Stimulated activated CD8-positive, alpha-beta memory T cell treated with anti-CD3 and anti-CD28 coated beads, Interleukin-7, amount 100 ng/mL, for 24 hours (primary cell): ENCODE data around the gene FOXJ2.
"Not testable (repeated sequence)": the region's sequence is repeated elsewhere in the genome, so short reads cannot be mapped to it uniquely, and the experiment has no call there.

Source experiments
- DNase-seq: peaks from one replicate; pipeline ENCODE4 v3.0.0-alpha.2; 2020; ENCODE audit warnings: low read depth

The FOXJ2 gene

DNA sequence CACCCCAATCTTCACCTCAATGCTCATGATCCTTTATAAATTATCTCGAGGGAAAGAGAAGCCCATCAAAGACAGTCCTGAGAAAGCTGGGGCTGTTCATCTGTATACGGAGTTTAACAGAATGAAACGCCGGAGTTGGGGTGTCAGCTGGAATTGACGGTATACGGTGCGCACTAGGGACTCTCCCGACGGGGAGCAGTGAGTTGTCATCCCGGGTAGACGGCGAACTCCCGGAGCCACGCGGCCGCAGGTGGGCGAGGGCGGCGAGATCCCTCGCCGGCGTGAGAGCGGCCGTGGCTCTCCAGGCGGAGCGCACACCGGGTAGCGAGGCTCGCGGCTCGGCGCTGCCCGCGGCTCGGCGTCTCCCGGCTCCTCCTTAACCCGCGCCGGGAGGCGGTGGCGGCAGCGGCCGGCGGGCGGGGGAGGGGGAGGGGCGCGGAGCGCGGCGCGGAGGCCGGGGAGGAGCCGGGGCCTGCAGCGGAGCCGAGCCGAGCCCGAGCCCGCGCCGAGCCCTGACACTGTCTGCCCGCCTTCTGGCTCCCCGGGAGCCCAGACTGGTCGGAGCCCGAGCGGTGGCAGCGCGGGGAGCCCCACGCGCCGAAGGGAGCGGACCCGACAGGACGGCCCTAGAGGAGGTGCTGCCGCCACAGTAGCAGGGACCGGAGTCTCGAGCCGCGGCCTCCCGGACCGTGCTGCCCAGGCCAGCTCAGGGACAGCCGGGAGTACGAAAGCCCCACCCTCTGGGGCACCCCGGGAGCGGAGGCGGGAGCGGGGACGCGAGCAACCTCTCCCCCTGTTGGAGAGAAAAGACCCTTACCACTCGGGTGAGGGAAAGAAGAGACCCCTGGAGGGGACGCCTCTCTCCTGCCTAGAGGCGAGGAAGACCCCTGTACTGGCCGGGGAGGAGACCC lies at the start of gene FOXJ2:
FOXJ2 (plus strand) TSS at position 475 of the 911 bp plus-strand sequence. CDS start 7,117 bp downstream, outside the sequence.
- peak; percentile 55 for DNase-seq

DNA sequence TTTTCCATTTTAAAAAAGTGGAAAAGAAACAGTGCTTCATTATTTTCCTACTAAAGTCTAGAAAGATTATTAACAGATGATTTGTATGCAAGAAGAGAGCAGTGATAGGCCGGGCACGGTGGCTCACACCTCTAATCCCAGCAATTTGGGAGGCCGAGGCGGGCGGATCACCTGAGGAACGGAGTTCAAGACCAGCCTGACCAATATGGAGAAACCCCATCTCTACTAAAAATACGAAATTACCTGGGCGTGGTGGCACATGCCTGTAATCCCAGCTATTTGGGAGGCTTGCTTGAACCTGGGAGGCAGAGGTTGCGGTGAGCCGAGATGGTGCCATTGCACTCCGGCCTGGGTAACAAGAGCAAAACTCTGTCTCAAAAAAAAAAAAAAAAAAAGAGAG lies 49.5 kb upstream of the FOXJ2 start:
- not testable (repeated sequence) for DNase-seq

DNA sequence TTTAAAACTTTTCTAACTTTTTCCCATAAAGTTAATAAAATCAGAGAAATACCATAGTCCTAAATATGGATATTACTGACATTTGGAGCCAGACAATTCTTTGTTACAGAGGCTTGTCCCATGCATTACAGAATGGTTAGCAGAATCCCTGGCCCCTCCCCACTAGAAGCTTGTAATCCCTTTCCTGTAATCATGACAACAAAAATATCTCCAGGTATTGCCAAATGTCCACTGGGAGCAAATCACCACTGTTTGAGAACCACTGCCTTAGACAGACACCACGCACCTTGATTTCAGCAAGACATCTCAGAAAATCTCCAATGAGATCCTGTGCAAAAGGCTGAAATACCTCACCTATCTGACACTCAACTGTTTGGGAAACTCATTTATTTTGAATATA lies 49.1 kb upstream of the FOXJ2 start:
- DNase-seq = not testable (repeated sequence)

DNA sequence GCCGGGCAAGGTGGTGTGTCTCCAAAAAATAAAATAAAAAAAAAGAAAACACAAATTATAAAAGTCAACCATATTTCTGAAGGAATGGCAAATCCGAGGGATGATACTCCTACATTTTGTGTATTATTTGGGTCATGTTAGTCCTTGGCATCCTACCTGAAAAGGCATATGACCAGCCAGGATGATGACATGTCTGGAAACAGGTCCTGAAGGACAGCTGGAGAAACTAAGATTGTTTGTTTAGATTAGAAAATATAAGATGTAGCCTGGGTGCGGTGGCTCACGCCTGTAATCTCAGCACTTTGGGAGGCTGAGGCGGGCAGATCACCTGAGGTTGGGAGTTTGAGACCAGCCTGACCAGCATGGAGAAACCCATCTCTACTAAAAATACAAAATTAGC lies 47.6 kb upstream of the FOXJ2 start:
- no peak for DNase-seq

DNA sequence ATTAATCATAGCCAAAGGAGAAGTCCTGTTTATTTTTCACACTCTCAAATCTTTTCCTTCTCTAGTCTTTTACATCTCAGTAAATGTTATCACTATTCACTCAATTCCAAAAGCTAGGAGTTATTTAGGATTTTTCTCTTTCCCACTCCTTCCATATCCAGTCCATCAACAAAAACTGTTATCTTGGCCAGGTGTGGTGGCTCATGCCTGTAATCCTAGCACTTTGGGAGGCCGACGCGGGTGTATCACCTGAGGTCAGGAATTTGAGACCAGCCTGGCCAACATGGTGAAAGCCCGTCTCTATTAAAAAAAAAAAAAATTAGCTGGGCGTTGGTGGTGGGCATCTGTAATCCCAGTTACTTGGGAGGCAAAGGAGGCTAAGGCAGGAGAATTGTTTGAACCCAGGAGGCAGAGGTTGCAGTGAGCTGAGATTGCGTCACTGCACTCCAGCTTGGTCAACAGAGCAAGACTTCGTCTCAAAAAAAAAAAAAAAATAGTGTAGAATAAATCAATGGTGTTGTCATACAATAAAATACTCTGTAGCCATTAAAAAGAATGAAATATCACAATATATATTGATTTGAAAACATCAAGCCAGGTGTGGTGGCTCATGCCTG lies 46.6 kb upstream of the FOXJ2 start:
- DNase-seq = no peak

DNA sequence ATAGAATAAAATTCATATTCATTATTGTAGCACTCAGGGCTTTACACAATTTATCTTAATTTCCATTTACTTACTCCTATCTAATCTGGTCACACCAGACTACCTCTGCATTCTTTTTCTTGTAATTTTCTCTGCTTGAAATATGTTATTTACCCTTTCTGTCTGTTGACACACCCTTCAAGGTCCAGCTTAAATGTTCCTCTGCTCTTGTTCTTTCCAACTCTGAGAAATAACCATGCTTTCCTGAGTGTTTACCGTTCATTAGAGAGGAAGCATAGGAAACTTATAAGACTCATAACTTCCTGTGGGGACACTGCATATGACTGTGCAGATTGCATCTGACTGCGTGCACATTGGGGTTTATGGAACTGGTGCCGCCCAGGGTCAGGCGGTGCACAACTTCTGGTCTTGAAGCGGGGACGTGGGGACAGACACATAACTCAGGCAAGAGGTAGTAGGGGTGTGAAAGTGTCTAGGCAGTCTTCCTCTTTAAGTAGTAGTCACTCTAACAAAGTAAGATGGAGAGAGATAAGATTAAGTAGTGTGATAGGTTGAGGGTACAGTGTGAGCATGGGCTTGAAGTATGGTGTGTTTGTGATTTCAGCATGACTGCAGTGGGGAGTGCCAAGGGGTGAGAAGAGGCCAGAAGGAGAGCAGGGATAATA lies 42.6 kb upstream of the FOXJ2 start:
- DNase-seq = peak; percentile 28

DNA sequence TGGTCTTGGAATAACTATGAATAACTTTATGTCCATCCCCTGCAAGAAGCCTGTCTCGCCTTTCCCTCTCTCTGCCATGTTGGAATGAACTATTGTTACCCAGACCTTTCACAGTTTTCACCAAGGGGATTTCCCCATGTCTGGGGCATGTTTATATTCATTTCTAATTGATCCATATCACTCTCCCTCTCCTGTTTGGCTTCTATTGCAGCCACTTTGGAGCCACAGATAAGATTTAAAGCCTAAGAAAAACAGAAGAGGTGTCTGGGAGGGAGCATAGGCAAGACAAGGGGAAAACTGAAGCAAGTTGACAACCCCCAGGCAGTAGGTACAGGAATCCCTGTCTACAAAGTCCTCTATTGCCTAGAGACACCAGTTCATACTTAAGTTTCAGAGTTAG lies 41.0 kb upstream of the FOXJ2 start:
- DNase-seq = no peak

DNA sequence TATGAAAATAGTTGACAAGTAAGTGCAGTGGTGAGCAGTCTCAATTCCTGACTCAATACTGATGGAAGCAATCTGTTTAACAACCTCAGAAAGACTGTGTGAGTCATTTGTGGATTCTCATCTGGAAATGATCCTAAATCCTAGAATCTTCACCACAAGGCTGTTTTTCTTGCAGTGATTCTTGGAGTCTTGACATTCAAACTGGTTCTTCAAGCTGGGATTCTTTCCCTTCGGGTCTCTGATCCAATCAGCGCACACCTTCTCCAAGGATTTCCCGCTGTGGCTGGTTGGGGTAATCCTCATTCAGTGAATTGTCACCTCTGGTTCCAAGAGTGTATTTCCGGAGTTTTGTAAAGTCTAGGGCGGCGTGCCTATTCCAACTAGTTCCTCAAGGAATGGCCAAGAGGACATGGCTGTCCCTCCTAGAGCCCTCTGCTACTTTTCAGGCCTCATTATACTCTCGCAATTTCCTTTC lies 37.7 kb upstream of the FOXJ2 start:
- DNase-seq = no peak

DNA sequence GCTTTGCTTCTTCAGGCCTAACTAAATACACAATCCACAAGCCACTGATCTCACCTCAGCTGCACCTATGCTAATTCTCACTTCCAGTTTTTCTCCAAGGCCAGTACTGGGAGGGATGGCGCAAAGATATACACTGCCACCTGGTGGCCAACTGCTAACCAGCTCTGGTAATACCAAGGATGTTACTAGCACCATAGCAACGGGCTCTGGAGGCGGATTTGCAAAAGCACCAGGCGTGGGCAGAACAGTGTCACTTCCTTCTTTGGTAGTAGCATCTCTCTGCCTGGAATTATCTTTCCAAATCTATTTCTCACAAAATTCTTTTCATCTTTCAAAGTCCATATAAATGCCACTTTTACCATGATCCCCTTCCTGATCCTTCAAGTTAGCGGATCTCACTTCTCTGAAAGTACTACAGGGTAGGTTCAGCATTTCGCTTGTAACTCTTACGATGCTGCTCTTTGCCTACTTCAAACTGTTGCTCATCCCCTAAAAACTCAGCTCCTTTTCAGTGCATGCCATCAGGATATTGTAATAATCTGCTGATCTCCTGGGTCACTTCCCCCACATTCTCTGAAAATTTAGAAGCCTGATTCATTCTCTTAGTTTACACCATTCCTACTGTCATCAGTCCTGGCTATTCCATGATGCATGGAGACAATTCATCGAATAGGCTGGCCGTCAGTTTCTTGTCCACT lies 37.1 kb upstream of the FOXJ2 start:
- peak; percentile 70 for DNase-seq

DNA sequence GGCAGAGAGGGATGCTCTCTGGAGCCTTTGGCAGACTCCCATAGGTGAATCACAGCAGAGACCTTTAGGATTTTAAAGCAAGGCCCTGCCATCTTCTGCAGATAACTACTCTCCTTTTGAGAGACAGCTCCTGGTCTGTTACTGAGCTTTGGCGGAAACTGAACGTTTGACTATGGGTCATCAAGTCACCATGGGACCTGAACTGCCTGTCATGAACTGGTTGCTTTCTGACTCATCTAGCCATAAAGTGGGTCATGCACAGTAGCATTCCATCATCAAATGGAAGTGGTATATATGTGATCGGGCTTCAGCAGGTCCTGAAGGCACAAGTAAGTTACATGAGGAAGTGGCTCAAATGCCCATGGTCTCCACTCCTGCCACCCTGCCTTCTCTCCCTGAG lies 31.7 kb upstream of the FOXJ2 start:
- not testable (repeated sequence) for DNase-seq

DNA sequence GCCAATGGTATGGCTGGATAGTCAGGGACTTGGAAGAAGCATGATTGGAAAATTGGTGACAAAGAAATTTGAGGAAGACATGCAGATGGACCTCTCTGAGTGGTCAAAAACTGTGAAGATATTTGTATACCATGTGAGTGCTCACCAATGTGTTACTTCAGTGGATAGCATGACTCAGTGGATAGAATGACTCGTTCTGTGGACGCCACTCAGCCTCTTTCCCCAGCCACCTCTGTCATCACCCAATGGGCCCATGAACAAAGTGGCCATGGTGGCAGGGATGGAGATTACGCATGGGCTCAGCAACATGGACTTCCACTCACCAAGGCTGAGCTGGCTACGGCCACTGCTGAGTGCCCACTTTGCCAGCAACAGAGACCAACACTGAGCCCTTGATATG lies 31.0 kb upstream of the FOXJ2 start:
- not testable (repeated sequence) for DNase-seq

DNA sequence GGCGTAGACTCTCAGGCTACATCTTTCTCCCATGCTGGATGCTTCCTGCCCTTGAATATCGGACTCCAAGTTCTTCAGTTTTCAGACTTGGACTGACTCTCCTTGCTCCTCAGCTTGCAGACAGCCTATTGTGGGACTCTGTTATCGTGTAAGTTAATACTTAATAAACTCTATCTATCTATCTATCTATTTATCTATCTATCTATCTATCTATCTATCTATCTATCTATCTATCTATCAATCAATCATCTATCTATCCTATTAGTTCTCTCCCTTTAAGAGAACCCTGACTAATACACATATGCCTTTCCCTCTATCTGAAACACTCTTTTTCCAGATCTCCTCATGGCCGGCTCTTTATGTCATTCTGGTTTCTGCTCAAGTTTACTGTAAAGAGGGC lies 27.6 kb upstream of the FOXJ2 start:
- not testable (repeated sequence) for DNase-seq

DNA sequence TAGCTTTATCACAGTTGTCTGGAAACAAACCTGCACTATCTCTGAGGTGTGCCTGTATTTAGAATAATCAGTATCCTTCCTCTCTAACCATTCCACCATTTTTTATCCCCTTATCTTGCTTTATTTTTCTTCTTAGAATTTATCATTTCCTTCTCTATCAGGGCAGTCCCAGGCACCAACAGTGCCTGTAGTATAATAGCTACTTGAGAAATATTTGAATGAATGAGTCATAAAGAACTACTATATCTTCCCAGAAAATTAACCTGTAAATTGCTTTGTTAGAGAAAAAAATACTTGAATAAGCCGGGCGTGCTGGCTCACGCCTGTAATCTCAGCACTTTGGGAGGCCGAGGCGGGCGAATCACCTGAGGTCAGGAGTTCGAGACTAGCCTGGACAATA lies 21.2 kb upstream of the FOXJ2 start:
- no peak for DNase-seq

DNA sequence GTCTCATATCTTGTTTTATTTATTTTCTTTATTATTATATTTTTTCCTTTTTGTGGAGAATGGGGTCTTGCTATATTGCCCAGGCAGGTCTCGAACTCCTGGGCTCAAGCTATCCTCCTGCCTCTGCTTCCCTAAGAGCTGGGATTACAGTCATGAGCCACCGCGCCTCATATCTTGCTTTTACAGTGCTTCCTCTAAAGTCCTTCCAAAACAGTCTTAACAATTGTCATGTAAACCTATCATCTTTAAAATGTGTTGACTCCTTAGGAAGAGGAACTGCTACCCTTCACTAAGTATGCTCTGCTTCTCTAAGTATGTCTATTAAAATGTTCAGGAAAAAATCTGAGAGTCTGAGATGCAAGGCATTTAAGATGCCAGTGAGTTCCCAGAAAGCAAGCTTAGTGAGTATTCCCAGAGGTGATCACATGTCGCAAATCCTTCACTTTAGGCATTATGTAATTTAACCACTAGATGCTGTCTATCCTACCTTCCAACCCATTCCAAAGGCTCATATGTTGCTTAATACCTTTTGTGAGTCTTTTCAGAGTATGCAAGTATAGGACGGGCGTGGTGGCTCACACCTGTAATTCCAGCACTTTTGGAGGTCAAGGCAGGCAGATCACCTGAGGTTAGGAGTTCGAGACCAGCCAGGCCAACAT lies 19.7 kb upstream of the FOXJ2 start:
- DNase-seq = no peak

DNA sequence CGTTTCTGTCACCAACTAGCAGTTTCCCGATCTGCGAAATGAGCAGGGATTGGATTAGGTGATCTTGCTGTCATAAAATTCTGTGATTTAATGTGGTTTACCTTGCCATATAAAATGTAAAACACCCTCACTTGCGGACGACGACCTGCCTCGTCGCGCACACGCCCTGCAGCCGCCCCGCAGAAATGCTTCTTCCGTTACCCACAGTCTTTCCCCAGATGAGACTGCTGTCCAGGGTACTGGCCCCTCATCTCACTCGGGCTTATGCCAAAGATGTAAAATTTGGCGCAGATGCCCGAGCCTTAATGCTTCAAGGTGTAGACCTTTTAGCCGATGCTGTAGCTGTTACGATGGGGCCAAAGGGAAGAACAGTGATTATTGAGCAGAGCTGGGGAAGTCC lies 17.7 kb upstream of the FOXJ2 start:
- DNase-seq = no peak

DNA sequence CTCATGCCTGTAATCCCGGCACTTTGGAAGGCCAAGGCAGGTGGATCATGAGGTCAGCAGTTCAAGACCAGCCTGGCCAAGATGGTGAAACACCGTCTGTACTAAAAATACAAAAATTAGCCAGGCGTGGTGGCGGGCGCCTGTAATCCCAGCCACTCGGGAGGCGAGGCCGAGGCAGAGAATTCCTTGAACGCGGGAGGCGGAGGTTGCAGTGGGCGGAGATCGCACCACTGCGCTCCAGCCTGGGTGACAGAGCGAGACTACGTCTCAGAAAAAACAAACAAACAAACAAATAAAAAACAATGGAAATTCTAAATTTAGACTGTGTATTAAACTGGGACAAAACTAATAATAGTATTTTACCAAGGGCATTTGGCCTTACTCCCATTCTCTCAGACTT lies 14.3 kb upstream of the FOXJ2 start:
- DNase-seq = not testable (repeated sequence)

DNA sequence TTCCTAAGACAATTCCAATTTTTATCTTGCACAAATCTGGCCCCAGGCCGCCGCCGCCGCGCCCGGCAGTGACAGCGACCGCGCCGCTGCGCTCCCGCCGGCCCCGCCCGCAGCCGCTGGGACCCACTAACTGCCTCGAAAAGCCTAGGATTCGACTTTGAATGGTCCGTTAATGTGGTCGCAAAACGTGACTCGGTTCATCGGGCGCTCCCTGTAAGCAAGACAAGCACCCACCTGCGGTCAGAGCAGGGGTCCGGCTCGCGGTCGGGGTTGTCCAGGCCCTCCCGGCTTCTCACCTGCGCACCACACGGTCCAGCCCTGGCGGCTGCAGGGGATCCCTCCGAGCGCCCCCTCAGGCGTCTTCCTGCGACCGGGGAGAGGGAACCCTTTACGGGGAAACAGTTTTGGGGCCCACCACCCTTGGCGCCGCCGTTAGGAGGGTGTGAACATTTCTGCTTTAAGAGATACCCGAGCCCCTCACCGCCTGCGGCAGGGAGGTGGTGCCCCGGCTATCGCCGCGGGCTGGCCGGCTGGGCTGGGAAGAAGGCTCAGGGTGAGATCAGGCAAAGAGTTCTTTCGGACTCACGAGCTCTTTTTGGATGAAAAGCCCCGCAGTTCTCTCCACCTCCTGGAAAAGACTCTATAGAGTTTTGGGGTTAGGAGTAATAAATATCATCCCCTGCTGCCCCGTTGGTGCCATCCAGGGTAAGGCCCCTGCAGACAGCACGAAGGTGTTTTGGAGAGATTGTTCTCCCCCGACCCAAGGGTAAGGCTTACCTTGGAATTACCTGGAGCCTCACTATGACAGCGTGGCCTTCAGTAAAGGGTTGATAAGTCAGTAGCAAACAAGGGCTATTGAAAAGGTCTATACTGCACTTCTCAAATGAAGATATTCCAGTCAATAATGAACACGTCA lies 13.6 kb upstream of the FOXJ2 start:
- no peak for DNase-seq

DNA sequence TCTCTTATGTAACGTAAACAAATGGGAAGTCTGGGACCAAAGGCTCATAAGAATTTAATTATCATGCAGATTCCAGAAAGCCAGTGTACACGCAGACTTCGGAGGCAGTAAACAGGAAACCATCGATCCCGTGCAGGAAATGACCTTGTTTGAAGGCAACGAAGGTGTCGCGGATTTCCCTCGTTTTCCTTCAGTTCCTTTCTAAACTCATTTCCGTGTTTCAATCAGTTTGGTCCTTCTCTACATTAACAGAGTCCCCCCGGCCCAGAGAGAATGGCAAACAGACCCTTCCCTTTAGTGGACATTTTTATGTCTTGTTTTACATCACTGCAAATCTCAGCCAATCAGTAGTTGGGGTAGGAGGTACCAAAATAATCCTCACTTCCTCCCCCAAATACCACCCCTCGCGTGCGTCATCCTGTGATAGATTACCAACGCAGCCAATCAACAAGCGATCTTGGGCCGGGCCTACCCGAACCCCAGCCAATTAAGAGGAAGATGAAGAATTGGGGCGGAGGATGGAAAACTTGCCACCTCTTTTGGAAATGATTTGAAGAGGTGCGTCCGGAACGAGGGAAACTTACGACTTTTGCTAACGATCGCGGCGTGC lies 6.1 kb upstream of the FOXJ2 start:
- DNase-seq = peak; percentile 80

DNA sequence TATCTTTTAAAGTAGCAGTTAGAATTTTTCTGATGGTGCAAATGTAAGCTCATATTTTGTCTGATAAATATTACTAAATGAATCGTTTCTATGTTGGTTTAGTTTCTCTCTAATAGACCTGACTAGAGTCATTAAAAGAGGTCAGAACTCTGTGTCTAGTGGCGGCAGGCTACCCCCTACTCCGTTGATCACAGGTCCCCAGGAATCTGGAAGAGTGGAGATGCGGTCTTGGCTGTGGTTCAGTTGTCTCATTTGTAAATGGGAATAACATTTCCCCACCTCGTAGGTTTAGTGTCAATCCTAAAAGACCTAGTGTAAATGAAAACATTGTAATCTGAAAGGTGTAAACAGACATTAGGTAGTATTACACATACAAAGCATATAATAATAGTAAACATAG lies 4.7 kb upstream of the FOXJ2 start:
- DNase-seq = no peak

DNA sequence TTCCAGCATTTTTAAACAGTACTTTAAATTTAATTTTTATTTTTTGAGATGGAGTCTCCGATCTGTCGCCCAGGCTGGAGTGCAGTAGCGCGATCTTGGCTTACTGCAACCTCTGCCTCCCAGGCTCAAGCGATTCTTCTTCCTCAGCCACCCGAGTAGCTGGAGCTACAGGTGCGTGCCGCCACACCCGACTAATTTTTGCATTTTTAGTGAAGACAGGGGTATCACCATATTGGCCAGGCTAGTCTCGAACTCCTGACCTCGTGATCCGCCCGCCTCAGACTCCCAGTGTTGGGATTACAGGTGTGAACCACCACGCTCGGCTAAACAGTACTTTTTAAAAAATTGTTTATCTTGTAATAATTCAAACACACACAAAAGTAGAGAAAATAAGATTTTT lies 4.2 kb upstream of the FOXJ2 start:
- no peak for DNase-seq
